GM23338 (cell line): ENCODE results near the gene PKD1L1.

Experiments used
- CREB1 ChIP-seq: fragments of 250-450 bp; sonication (Bioruptor Pico); IDR thresholded peaks from 2 replicates; pipeline ENCODE4 v1.5.0; 2020; ENCODE audit warnings: low read depth, mild to moderate bottlenecking, moderate library complexity
- ETS1 ChIP-seq: IDR thresholded peaks from 2 replicates; pipeline ENCODE4 v1.6.1; 2016; ENCODE audit warnings: antibody characterized with exemption
- EZH2 ChIP-seq: fragments of 200-600 bp; sonication (generic); IDR thresholded peaks from one replicate; pipeline ENCODE4 v1.8.0; 2017; ENCODE audit warnings: antibody characterized with exemption, mild to moderate bottlenecking, low read depth; ENCODE audit not compliant: unreplicated experiment
- EZH2phosphoT487 ChIP-seq: fragments of 200-600 bp; sonication (generic); IDR thresholded peaks from one replicate; pipeline ENCODE4 v1.8.1; 2018; ENCODE audit warnings: antibody characterized with exemption; ENCODE audit not compliant: unreplicated experiment
- JUNB ChIP-seq: IDR thresholded peaks from one replicate; pipeline ENCODE4 v1.6.1; 2016; ENCODE audit warnings: antibody characterized with exemption; ENCODE audit not compliant: unreplicated experiment
- POLR2AphosphoS5 ChIP-seq: IDR thresholded peaks from 2 replicates; pipeline ENCODE4 v1.6.1; 2016; ENCODE audit warnings: antibody characterized with exemption, low read depth
- STAT1 ChIP-seq: IDR thresholded peaks from one replicate; pipeline ENCODE4 v1.6.1; 2016; ENCODE audit warnings: antibody characterized with exemption; ENCODE audit not compliant: unreplicated experiment
- ZNF114 ChIP-seq: fragments of 250-450 bp; sonication (Bioruptor Pico); IDR thresholded peaks from 2 replicates; pipeline ENCODE4 v1.5.0; 2020; ENCODE audit warnings: mild to moderate bottlenecking, moderate library complexity
- ZNF331 ChIP-seq: fragments of 250-450 bp; sonication (Bioruptor Pico); IDR thresholded peaks from 2 replicates; pipeline ENCODE4 v1.5.0; 2020; ENCODE audit warnings: low read depth, mild to moderate bottlenecking, moderate library complexity
- TF ChIP-seq, protein P1 (sequence below), 2 experiments: fragments of 200-600 bp in 1 of 2; sonication (generic) in 1 of 2; conservative IDR thresholded peaks; 2 replicates each; pipeline versions ENCODE4 v1.5.1 to v1.6.1; 2016 to 2017; ENCODE audit warnings: antibody characterized with exemption in 2 of 2, low read depth in 2 of 2, mild to moderate bottlenecking in 2 of 2, moderate library complexity in 1 of 2
- TF ChIP-seq, protein P2 (sequence below): IDR thresholded peaks from one replicate; pipeline ENCODE4 v1.6.1; 2018; ENCODE audit warnings: antibody characterized with exemption; ENCODE audit not compliant: unreplicated experiment
- TF ChIP-seq, protein P3 (sequence below): fragments of 250-450 bp; sonication (Bioruptor Pico); IDR thresholded peaks from 2 replicates; pipeline ENCODE4 v1.5.0; 2020; ENCODE audit warnings: mild to moderate bottlenecking, moderate library complexity

DNA sequence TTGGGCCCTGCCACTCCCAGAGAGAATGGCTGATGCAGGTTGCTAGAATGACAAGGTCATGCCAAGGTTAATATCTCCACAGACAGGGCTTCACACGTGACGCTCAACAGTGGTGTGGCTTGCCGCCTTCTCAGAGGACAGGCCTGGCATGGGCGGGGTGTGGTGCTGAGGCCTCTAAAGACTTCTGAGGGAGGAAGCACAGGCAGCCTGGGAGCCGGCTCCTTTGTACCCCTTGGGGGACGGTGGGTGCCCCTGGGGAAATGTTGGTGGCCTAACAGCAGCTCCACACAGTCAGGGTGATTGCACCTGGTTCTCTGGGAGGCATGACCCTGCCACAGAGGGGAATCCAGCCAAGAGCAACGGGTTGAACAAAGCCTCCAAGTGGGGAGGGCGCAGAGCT, 115.1 kb downstream of the PKD1L1 start:
- TF ChIP-seq, protein P1, sequence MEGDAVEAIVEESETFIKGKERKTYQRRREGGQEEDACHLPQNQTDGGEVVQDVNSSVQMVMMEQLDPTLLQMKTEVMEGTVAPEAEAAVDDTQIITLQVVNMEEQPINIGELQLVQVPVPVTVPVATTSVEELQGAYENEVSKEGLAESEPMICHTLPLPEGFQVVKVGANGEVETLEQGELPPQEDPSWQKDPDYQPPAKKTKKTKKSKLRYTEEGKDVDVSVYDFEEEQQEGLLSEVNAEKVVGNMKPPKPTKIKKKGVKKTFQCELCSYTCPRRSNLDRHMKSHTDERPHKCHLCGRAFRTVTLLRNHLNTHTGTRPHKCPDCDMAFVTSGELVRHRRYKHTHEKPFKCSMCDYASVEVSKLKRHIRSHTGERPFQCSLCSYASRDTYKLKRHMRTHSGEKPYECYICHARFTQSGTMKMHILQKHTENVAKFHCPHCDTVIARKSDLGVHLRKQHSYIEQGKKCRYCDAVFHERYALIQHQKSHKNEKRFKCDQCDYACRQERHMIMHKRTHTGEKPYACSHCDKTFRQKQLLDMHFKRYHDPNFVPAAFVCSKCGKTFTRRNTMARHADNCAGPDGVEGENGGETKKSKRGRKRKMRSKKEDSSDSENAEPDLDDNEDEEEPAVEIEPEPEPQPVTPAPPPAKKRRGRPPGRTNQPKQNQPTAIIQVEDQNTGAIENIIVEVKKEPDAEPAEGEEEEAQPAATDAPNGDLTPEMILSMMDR (conservative IDR thresholded peaks at IDR 0.05; ENCODE audit: low read depth in 2 of 2): no peak
- TF ChIP-seq, protein P2, sequence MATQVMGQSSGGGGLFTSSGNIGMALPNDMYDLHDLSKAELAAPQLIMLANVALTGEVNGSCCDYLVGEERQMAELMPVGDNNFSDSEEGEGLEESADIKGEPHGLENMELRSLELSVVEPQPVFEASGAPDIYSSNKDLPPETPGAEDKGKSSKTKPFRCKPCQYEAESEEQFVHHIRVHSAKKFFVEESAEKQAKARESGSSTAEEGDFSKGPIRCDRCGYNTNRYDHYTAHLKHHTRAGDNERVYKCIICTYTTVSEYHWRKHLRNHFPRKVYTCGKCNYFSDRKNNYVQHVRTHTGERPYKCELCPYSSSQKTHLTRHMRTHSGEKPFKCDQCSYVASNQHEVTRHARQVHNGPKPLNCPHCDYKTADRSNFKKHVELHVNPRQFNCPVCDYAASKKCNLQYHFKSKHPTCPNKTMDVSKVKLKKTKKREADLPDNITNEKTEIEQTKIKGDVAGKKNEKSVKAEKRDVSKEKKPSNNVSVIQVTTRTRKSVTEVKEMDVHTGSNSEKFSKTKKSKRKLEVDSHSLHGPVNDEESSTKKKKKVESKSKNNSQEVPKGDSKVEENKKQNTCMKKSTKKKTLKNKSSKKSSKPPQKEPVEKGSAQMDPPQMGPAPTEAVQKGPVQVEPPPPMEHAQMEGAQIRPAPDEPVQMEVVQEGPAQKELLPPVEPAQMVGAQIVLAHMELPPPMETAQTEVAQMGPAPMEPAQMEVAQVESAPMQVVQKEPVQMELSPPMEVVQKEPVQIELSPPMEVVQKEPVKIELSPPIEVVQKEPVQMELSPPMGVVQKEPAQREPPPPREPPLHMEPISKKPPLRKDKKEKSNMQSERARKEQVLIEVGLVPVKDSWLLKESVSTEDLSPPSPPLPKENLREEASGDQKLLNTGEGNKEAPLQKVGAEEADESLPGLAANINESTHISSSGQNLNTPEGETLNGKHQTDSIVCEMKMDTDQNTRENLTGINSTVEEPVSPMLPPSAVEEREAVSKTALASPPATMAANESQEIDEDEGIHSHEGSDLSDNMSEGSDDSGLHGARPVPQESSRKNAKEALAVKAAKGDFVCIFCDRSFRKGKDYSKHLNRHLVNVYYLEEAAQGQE: no peak
- no peak for TF ChIP-seq POLR2AphosphoS5
- no peak for TF ChIP-seq EZH2
- no peak for TF ChIP-seq CREB1
- no peak for TF ChIP-seq ZNF114 (CRISPR knock-in tag)
- no peak for TF ChIP-seq JUNB
- TF ChIP-seq, protein P3, sequence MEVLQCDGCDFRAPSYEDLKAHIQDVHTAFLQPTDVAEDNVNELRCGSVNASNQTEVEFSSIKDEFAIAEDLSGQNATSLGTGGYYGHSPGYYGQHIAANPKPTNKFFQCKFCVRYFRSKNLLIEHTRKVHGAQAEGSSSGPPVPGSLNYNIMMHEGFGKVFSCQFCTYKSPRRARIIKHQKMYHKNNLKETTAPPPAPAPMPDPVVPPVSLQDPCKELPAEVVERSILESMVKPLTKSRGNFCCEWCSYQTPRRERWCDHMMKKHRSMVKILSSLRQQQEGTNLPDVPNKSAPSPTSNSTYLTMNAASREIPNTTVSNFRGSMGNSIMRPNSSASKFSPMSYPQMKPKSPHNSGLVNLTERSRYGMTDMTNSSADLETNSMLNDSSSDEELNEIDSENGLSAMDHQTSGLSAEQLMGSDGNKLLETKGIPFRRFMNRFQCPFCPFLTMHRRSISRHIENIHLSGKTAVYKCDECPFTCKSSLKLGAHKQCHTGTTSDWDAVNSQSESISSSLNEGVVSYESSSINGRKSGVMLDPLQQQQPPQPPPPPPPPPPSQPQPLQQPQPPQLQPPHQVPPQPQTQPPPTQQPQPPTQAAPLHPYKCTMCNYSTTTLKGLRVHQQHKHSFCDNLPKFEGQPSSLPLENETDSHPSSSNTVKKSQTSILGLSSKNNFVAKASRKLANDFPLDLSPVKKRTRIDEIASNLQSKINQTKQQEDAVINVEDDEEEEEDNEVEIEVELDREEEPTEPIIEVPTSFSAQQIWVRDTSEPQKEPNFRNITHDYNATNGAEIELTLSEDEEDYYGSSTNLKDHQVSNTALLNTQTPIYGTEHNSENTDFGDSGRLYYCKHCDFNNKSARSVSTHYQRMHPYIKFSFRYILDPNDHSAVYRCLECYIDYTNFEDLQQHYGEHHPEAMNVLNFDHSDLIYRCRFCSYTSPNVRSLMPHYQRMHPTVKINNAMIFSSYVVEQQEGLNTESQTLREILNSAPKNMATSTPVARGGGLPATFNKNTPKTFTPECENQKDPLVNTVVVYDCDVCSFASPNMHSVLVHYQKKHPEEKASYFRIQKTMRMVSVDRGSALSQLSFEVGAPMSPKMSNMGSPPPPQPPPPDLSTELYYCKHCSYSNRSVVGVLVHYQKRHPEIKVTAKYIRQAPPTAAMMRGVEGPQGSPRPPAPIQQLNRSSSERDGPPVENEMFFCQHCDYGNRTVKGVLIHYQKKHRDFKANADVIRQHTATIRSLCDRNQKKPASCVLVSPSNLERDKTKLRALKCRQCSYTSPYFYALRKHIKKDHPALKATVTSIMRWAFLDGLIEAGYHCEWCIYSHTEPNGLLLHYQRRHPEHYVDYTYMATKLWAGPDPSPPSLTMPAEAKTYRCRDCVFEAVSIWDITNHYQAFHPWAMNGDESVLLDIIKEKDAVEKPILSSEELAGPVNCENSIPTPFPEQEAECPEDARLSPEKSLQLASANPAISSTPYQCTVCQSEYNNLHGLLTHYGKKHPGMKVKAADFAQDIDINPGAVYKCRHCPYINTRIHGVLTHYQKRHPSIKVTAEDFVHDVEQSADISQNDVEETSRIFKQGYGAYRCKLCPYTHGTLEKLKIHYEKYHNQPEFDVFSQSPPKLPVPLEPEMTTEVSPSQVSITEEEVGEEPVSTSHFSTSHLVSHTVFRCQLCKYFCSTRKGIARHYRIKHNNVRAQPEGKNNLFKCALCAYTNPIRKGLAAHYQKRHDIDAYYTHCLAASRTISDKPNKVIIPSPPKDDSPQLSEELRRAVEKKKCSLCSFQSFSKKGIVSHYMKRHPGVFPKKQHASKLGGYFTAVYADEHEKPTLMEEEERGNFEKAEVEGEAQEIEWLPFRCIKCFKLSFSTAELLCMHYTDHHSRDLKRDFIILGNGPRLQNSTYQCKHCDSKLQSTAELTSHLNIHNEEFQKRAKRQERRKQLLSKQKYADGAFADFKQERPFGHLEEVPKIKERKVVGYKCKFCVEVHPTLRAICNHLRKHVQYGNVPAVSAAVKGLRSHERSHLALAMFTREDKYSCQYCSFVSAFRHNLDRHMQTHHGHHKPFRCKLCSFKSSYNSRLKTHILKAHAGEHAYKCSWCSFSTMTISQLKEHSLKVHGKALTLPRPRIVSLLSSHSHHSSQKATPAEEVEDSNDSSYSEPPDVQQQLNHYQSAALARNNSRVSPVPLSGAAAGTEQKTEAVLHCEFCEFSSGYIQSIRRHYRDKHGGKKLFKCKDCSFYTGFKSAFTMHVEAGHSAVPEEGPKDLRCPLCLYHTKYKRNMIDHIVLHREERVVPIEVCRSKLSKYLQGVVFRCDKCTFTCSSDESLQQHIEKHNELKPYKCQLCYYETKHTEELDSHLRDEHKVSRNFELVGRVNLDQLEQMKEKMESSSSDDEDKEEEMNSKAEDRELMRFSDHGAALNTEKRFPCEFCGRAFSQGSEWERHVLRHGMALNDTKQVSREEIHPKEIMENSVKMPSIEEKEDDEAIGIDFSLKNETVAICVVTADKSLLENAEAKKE (CRISPR knock-in tag): no peak
- TF ChIP-seq STAT1: no peak
- TF ChIP-seq EZH2phosphoT487: no peak
- no peak for TF ChIP-seq ETS1
- no peak for TF ChIP-seq ZNF331
